HFF-Myc (cell line): Measurements from ENCODE around the gene CAVIN3.
A peak's percentile ranks its signal among the peaks of the same experiment; 100 is the strongest.

Experiments used
- DNase-seq: peaks from one replicate; pipeline ENCODE4 v3.0.0-alpha.2; 2011; ENCODE audit warnings: low read depth; ENCODE audit errors: extremely low read depth
- H3K4me3 ChIP-seq: replicated peaks from 2 replicates; pipeline ENCODE4 v1.5.1; 2011; ENCODE audit warnings: low read depth, mild to moderate bottlenecking, control low read depth, low read length
- TF ChIP-seq, protein P1 (sequence below): IDR thresholded peaks from 2 replicates; pipeline ENCODE4 v1.5.1; 2012; ENCODE audit warnings: mild to moderate bottlenecking, low read depth, low read length, control low read depth; ENCODE audit errors: missing control alignments

CAVIN3 gene

DNA sequence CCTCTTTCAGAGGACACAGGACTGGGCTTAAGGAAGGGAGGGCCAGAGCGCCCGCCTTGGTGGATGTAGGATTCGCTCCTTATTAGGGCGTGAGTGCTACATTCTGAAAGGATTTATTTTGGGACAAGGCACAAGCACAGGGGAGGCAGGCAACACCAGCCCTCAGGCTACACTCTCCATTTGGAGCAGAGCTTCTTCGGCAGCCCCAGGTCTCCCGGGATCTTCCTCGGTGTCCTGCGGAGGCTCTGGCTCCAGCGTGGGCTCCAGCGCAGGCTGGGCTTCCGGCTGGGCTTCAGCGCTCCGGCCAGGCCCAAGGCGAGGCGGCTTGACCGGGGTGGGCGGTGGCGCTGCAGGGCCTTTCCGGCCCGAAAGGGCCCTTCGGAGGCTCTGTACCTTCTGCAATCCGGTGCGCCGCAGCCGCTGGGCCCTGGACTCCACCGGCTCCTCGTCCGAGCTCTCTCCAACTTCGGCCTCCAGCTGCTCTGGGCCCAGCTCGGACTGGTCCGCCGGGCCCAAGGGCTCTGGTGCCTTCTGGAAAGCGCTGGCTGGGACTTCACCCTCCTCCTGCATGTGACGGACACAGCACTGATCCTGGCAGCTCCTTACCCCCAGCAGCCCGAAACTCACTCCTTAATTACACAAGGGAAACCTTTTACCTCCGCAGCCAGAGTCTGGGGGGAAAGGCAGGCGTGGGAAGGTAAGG lies 1.1 kb downstream of the CAVIN3 start:
- TF ChIP-seq, protein P1, sequence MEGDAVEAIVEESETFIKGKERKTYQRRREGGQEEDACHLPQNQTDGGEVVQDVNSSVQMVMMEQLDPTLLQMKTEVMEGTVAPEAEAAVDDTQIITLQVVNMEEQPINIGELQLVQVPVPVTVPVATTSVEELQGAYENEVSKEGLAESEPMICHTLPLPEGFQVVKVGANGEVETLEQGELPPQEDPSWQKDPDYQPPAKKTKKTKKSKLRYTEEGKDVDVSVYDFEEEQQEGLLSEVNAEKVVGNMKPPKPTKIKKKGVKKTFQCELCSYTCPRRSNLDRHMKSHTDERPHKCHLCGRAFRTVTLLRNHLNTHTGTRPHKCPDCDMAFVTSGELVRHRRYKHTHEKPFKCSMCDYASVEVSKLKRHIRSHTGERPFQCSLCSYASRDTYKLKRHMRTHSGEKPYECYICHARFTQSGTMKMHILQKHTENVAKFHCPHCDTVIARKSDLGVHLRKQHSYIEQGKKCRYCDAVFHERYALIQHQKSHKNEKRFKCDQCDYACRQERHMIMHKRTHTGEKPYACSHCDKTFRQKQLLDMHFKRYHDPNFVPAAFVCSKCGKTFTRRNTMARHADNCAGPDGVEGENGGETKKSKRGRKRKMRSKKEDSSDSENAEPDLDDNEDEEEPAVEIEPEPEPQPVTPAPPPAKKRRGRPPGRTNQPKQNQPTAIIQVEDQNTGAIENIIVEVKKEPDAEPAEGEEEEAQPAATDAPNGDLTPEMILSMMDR: no peak
- peak overlapping the region; percentile 71 for H3K4me3 ChIP-seq
- DNase-seq: no peak

DNA sequence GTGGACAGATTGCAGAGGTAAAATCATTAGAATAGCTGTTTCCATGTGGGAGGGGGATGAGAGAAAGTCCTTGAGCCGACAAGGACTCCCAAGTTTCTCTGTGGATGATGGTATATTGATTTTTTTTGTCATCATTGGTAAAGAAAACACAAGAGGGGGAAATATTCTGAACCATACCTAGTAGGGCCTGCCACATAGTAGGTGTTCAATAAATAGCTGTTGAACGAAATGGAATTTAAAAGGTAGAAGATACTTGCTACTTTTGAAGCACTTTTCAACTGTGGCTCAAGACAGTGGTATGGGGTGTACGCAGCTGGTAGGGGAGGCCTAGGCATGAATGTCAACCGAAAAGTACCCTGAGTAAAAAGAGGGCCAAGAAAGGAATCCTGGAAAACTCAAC lies 2.1 kb downstream of the CAVIN3 start:
- TF ChIP-seq, protein P1: no peak
- no peak for DNase-seq
- H3K4me3 ChIP-seq: peak overlapping the region; percentile 71

DNA sequence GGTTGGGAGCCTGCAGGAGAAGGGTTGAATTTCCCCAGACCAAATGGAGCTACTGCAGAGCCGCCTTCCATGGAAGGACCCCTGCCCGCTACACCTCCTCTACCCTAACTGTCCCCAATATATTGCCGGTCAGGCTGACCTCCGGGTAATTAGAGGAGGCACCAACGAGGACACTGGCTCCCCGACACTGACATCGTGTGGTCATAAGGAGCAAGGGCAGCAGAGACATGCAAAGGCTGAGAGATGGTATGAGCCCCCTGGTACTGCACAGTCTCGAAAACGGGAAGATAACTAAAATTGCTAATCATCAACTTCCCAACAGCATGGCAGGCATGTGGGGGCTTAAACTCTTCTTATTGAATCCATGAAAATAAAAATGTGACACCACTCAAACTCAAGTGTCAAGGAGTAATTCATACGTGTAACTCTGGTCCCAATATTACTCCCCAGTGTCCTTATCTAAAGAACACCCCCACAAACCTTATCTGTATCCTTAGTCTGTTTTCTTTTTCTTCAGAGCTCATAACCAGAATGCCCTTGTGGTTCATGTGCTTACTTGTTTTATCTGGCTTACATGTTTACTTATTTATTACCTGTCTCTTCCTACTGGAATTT lies 4.4 kb downstream of the CAVIN3 start:
- TF ChIP-seq, protein P1: peak; percentile 85
- H3K4me3 ChIP-seq: no peak overlapping the region
- DNase-seq: no peak

DNA sequence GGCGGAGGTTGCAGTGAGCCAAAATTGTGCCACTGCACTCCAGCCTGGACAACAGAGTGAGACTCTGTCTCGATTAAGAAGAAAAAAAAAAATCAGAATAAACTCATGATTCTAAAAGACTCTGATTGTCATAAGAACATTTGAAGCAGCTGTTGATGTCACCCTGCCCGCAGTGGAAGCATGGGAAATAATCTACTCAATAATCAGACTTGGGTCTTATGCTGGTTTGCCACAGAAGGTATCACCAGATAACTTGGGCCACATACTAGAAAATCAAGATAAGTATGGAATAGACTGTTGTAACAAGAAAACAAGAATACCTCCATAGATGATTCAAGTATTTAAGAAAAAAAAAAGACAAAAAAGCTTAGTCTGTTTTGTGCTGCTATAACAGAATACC lies 8.2 kb downstream of the CAVIN3 start:
- TF ChIP-seq, protein P1: no peak
- no peak overlapping the region for H3K4me3 ChIP-seq
- DNase-seq: no peak

DNA sequence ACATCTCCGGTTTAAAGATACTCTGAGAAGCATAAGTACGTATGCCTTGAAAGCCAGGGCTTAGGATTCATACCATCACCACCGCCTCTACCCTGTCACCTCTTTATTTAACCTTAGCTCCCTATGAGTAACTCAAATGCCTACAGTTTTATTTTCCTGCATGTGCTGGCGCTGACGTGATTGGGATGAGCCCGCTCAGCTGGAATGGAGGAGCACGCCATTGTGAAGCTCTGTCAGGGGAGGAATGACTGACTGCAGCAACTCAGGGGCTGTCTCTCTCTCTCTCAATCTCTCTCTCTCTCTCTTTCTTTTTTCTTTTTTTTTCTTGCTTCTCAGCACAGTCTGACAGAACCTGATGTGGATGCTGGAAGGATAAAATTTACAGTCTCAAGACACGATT lies 12.4 kb downstream of the CAVIN3 start:
- H3K4me3 ChIP-seq: no peak overlapping the region

DNA sequence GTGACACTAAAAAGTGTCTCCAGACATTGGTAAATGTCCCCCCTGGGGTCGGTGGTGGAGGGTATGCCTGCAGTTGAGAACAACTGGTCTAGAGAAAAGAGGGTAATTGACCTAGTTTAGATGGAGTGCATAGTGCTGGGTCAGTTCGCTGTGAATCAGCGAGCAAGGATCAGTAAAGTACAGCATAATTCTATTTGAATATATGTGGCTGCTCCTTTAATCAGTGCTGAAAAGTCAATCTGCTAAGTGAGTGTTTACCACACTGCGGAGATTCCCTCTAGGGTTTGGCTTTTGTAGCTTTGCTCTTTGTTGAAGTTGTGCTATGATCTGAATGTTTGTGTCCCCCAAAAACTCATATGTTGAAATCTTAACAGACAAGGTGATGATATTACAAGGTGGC lies 15.0 kb downstream of the CAVIN3 start:
- no peak overlapping the region for H3K4me3 ChIP-seq
- TF ChIP-seq, protein P1: no peak
- no peak for DNase-seq

More for the DNA sequence above, 12.4 kb downstream of the CAVIN3 start:
- DNase-seq: no peak
- TF ChIP-seq, protein P1: no peak
